Neural crest cell (in vitro differentiated cells): ENCODE data around the gene TRAF3IP3. TPM values are rescaled to one million over a fixed set of nuclear protein-coding genes. Genes with fewer than 3 reads are reported as not detected.

ENCODE experiments used
- DNase-seq: peaks from one replicate; pipeline ENCODE4 v3.0.0; 2021; ENCODE audit warnings: low read depth, mixed read lengths, low spot score
- H3K27ac Mint-ChIP-seq: one replicate; pipeline ENCODE4 v1.8.0; 2021; ENCODE audit warnings: mild to moderate bottlenecking, mixed read lengths; ENCODE audit not compliant: unreplicated experiment
- H3K27me3 Mint-ChIP-seq: 2 replicates; pipeline ENCODE4 v1.8.0; 2021; ENCODE audit warnings: low read depth, mild to moderate bottlenecking, mixed read lengths
- H3K36me3 Mint-ChIP-seq: 2 replicates; pipeline ENCODE4 v1.8.0; 2021; ENCODE audit warnings: low read depth, mild to moderate bottlenecking, mixed read lengths
- H3K4me1 Mint-ChIP-seq: 2 replicates; pipeline ENCODE4 v1.8.0; 2021; ENCODE audit warnings: mixed read lengths
- H3K4me3 Mint-ChIP-seq: one replicate; pipeline ENCODE4 v1.8.0; 2021; ENCODE audit warnings: mild to moderate bottlenecking, mixed read lengths
- H3K9me3 Mint-ChIP-seq: 2 replicates; pipeline ENCODE4 v1.8.0; 2021; ENCODE audit warnings: mixed read lengths
- total RNA-seq: library from RNA; stranded (reverse); gene quantifications from 2 replicates; pipeline ENCODE4 v1.2.1, GENCODE V29; 2021
- TF ChIP-seq, protein P1 (sequence below): fragments of 200-600 bp; sonication (generic); conservative IDR thresholded peaks from 2 replicates; pipeline ENCODE4 v1.5.0; 2021; ENCODE audit warnings: antibody characterized with exemption, mild to moderate bottlenecking

The TRAF3IP3 gene
- total RNA-seq, 1 donor from 2014 or later, result not detected

DNA sequence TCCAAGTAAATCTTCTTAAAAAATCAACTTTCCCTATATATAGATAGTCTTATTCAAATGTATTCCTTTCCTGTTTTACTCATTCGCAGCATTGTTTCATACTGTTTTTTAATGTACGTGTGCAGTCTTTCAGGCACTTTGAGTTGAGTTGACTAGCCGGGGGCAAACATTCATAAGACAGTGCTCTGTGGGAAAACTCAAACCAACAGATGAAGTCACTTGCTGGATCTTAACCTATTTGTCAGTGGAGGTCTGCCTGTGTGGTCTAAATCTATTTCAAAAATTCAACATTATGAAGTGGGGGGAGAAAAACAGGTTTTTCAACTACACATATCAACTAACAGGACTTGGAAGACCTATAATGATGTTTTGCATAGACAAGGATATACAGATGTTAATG, 45.0 kb upstream of the TRAF3IP3 start:
- peaks cover 28% of the 10 kb centered on the region for H3K27me3 Mint-ChIP-seq
- no peaks in the 10 kb centered on the region for H3K4me1 Mint-ChIP-seq
- H3K27ac Mint-ChIP-seq, result no peak overlapping the region
- H3K9me3 Mint-ChIP-seq, result no peaks in the 10 kb centered on the region
- DNase-seq, result no peak
- H3K36me3 Mint-ChIP-seq, result no peaks in the 10 kb centered on the region
- TF ChIP-seq, protein P1, sequence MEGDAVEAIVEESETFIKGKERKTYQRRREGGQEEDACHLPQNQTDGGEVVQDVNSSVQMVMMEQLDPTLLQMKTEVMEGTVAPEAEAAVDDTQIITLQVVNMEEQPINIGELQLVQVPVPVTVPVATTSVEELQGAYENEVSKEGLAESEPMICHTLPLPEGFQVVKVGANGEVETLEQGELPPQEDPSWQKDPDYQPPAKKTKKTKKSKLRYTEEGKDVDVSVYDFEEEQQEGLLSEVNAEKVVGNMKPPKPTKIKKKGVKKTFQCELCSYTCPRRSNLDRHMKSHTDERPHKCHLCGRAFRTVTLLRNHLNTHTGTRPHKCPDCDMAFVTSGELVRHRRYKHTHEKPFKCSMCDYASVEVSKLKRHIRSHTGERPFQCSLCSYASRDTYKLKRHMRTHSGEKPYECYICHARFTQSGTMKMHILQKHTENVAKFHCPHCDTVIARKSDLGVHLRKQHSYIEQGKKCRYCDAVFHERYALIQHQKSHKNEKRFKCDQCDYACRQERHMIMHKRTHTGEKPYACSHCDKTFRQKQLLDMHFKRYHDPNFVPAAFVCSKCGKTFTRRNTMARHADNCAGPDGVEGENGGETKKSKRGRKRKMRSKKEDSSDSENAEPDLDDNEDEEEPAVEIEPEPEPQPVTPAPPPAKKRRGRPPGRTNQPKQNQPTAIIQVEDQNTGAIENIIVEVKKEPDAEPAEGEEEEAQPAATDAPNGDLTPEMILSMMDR, result no peak
- H3K4me3 Mint-ChIP-seq, result no peak overlapping the region

DNA sequence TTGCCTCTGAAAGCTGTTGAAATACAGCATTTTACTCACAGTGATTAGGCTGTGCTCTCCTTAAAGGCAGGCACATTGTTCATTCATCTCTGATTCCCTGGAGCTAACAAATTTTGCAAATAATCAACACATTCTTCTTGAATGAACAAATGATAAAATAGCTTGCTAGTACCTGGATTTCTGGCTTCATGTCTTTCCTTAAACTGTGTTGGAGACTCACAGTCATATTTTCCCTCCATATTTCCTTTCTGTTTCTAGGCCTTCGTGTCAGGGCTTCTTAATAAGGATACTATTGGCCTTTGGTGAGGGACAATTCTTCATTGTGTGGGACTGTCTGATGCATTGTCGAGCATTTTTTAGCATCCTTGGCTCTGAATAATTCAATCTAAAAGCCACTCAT, 41.5 kb upstream of the TRAF3IP3 start:
- no peak overlapping the region for H3K27ac Mint-ChIP-seq
- H3K9me3 Mint-ChIP-seq, result no peaks in the 10 kb centered on the region

DNA sequence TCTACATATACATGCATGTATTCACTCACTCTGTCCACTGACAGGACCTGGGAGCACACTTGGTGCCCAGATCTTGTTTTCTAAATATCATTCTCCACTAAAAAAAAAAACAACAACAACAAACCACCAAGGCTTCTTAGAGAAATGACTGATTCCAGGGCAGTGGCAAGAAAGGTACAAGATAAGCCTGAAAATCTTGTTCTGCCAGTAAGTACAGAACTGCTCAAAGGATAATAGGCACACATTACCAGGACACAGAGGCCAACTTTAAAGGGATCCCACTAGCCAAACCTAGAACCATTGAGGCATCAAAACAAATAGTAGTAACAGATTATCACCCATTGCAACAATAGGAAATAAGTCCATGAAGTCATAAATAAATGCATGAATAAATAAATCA, 40.5 kb upstream of the TRAF3IP3 start:
- no peak for DNase-seq
- no peaks in the 10 kb centered on the region for H3K36me3 Mint-ChIP-seq
- H3K9me3 Mint-ChIP-seq, result no peaks in the 10 kb centered on the region

More for the DNA sequence above, 41.5 kb upstream of the TRAF3IP3 start:
- Mint-ChIP-seq H3K36me3 (no peaks in the 10 kb centered on the region), H3K4me3 (no peak overlapping the region), H3K4me1 (no peaks in the 10 kb centered on the region), H3K27me3 (peaks cover 30% of the 10 kb centered on the region)
- TF ChIP-seq, protein P1, result no peak
- no peak for DNase-seq

DNA sequence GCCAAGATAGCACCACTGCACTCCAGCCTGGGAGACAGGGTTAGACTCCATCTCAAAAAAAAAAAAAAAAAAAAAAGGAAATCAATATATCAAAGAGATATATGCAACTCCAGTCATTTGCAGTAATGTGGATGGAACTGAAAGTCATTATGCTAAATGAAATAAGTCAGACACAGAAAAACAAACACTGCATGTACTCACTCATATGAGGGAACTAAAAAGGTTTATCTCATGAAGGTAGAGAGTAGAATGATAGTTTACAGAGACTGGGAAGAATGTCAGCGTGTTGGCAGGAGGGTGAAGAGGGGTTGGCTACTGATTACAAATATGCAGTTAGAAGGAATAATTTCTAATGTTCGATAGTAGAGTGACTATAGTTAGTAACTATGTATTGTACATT, 38.0 kb upstream of the TRAF3IP3 start:
- no peak for DNase-seq
- TF ChIP-seq, protein P1, result no peak
- Mint-ChIP-seq H3K4me1 (no peaks in the 10 kb centered on the region), H3K27me3 (peaks cover 20% of the 10 kb centered on the region), H3K4me3 (no peak overlapping the region), H3K9me3 (no peaks in the 10 kb centered on the region), H3K36me3 (no peaks in the 10 kb centered on the region), H3K27ac (no peak overlapping the region)

More for the DNA sequence above, 40.5 kb upstream of the TRAF3IP3 start:
- TF ChIP-seq, protein P1, result no peak
- no peaks in the 10 kb centered on the region for H3K4me1 Mint-ChIP-seq
- no peak overlapping the region for H3K27ac Mint-ChIP-seq
- peaks cover 25% of the 10 kb centered on the region for H3K27me3 Mint-ChIP-seq
- no peak overlapping the region for H3K4me3 Mint-ChIP-seq

DNA sequence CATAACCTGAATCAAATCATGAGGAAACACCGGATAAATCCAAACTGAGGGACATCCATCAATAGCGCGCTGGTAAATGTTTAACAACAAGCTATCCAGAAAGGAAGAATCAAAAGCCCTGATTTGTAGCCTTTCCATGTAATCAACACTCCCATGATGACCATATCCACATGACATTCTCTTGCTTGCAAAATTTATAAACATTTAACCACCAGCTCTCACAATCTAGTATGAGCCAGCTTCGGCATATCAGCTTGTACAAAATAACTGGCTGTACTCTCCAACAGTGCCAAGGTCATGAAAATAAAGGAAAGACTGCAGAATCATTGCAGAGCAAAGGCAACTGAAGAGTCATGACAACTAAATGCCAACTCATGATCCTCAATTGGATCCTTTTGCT, 35.5 kb upstream of the TRAF3IP3 start:
- Mint-ChIP-seq H3K36me3 (no peaks in the 10 kb centered on the region), H3K4me3 (no peak overlapping the region), H3K27ac (no peak overlapping the region), H3K4me1 (no peaks in the 10 kb centered on the region), H3K27me3 (peaks cover 20% of the 10 kb centered on the region), H3K9me3 (no peaks in the 10 kb centered on the region)
- TF ChIP-seq, protein P1, result no peak
- DNase-seq, result no peak

DNA sequence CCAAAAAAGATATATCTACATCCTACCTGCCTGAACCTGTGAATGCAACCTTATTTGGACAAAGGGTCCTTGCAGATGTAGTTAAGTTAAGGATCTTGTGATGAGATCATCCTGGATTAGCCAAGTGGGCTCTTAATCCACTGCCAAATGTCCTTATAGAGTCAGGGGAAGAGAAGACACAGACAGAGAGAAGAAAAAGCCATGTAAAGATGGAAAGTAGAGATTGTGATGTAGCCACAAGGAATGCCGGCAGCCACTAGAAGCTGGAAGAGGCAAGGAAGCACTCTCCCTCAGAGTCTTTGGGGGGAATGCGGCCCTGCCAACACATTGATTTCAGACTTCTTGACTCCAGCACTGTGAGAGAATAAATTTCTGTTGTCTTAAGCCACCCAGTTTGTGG, 35.0 kb upstream of the TRAF3IP3 start:
- H3K27ac Mint-ChIP-seq, result no peak overlapping the region
- peaks cover 20% of the 10 kb centered on the region for H3K27me3 Mint-ChIP-seq
- H3K36me3 Mint-ChIP-seq, result no peaks in the 10 kb centered on the region
- TF ChIP-seq, protein P1, result no peak
- no peaks in the 10 kb centered on the region for H3K9me3 Mint-ChIP-seq
- H3K4me3 Mint-ChIP-seq, result no peak overlapping the region
- no peak for DNase-seq
- H3K4me1 Mint-ChIP-seq, result no peaks in the 10 kb centered on the region
